HL-60 (cell line): ENCODE results near the gene GUCY1A2.

ENCODE experiments used
- POLR2AphosphoS5 ChIP-seq: IDR thresholded peaks from 2 replicates; pipeline ENCODE4 v1.6.1; 2012; ENCODE audit warnings: low read depth
- REST ChIP-seq: IDR thresholded peaks from 2 replicates; pipeline ENCODE4 v1.6.1; 2012; ENCODE audit warnings: low read depth; ENCODE audit not compliant: insufficient replicate concordance
- TF ChIP-seq, protein P1 (sequence below): IDR thresholded peaks from one replicate; pipeline ENCODE4 v1.5.1; 2011; ENCODE audit warnings: low read length, control low read depth, inconsistent platforms; ENCODE audit not compliant: insufficient read depth

- no peak for TF ChIP-seq REST
- TF ChIP-seq, protein P1, sequence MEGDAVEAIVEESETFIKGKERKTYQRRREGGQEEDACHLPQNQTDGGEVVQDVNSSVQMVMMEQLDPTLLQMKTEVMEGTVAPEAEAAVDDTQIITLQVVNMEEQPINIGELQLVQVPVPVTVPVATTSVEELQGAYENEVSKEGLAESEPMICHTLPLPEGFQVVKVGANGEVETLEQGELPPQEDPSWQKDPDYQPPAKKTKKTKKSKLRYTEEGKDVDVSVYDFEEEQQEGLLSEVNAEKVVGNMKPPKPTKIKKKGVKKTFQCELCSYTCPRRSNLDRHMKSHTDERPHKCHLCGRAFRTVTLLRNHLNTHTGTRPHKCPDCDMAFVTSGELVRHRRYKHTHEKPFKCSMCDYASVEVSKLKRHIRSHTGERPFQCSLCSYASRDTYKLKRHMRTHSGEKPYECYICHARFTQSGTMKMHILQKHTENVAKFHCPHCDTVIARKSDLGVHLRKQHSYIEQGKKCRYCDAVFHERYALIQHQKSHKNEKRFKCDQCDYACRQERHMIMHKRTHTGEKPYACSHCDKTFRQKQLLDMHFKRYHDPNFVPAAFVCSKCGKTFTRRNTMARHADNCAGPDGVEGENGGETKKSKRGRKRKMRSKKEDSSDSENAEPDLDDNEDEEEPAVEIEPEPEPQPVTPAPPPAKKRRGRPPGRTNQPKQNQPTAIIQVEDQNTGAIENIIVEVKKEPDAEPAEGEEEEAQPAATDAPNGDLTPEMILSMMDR = no peak
- TF ChIP-seq POLR2AphosphoS5 = no peak
Observed at GRCh38 chr11:106827687-106828086, 190.6 kb downstream of the GUCY1A2 start.
